ENCODE measurements around the gene PANX2.

DNA sequence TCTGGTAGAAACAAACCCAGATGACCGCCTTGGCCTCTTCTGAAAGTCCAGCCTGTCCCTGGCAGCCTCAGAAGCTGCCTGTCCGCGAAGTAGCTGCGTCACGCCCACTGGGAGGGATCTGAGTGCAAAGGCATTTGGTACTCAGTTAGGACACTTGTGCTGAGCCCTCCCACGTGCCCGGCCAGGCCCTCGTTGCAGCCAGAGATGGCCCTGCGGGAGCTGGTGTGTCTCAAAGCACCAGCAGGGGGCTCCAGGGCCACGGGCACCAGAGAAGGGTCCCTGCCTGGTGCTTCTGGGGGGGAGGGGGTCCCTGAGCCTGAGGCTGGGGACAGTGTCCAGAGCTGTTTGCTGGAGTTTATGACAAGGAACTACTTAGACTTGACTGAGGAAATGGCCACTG, 36.1 kb downstream of the PANX2 start:
- TF ChIP-seq, protein P1, sequence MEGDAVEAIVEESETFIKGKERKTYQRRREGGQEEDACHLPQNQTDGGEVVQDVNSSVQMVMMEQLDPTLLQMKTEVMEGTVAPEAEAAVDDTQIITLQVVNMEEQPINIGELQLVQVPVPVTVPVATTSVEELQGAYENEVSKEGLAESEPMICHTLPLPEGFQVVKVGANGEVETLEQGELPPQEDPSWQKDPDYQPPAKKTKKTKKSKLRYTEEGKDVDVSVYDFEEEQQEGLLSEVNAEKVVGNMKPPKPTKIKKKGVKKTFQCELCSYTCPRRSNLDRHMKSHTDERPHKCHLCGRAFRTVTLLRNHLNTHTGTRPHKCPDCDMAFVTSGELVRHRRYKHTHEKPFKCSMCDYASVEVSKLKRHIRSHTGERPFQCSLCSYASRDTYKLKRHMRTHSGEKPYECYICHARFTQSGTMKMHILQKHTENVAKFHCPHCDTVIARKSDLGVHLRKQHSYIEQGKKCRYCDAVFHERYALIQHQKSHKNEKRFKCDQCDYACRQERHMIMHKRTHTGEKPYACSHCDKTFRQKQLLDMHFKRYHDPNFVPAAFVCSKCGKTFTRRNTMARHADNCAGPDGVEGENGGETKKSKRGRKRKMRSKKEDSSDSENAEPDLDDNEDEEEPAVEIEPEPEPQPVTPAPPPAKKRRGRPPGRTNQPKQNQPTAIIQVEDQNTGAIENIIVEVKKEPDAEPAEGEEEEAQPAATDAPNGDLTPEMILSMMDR (IDR thresholded peaks at IDR 0.05): no peak
- TF ChIP-seq POLR2A (IDR thresholded peaks at IDR 0.05) (no peak), EP300 (IDR thresholded peaks at IDR 0.05) (no peak)
